ENCODE data around the gene ADAMTSL1.

Gene ADAMTSL1

GRCh38 chr9:18756712-18757125 is 282.8 kb downstream of the ADAMTSL1 start:
- in situ Hi-C loops (cut with HindIII; ENCODE audit: low sequenced_read_pairs), result no loop called here

GRCh38 chr9:18759827-18760226 is 285.9 kb downstream of the ADAMTSL1 start:
- in situ Hi-C loops (cut with HindIII; ENCODE audit: low sequenced_read_pairs), result no loop called here

GRCh38 chr9:18761742-18762300 is 287.9 kb downstream of the ADAMTSL1 start:
- in situ Hi-C loops (cut with HindIII; ENCODE audit: low sequenced_read_pairs), result no loop called here

GRCh38 chr9:18766989-18767550 is 293.1 kb downstream of the ADAMTSL1 start:
- in situ Hi-C loops (cut with HindIII; ENCODE audit: low sequenced_read_pairs), result no loop called here

GRCh38 chr9:18768951-18769622 is 295.1 kb downstream of the ADAMTSL1 start:
- in situ Hi-C loops (cut with HindIII; ENCODE audit: low sequenced_read_pairs), result no loop called here

GRCh38 chr9:18770131-18770908 is 296.4 kb downstream of the ADAMTSL1 start:
- in situ Hi-C loops (cut with HindIII; ENCODE audit: low sequenced_read_pairs), result no loop called here

GRCh38 chr9:18771011-18771410 is 297.1 kb downstream of the ADAMTSL1 start:
- in situ Hi-C loops (cut with HindIII; ENCODE audit: low sequenced_read_pairs), result no loop called here

GRCh38 chr9:18771763-18772162 is 297.8 kb downstream of the ADAMTSL1 start:
- in situ Hi-C loops (cut with HindIII; ENCODE audit: low sequenced_read_pairs), result no loop called here

- in situ Hi-C loops (cut with HindIII; ENCODE audit: low sequenced_read_pairs), result no loop called here
Measured at GRCh38 chr9:18775241-18775640, 301.3 kb downstream of the ADAMTSL1 start.

- in situ Hi-C loops (cut with HindIII; ENCODE audit: low sequenced_read_pairs), result no loop called here
Measured at GRCh38 chr9:18775930-18776329, 302.0 kb downstream of the ADAMTSL1 start.

GRCh38 chr9:18776836-18777820 is 303.2 kb downstream of the ADAMTSL1 start:
- in situ Hi-C loops (cut with HindIII; ENCODE audit: low sequenced_read_pairs), result no loop called here

- in situ Hi-C loops (cut with HindIII; ENCODE audit: low sequenced_read_pairs), result no loop called here
Measured at GRCh38 chr9:18778147-18778546, 304.2 kb downstream of the ADAMTSL1 start.

- in situ Hi-C loops (cut with HindIII; ENCODE audit: low sequenced_read_pairs), result no loop called here
Measured at GRCh38 chr9:18778846-18779245, 304.9 kb downstream of the ADAMTSL1 start.

GRCh38 chr9:18783909-18784308 is 310.0 kb downstream of the ADAMTSL1 start:
- in situ Hi-C loops (cut with HindIII; ENCODE audit: low sequenced_read_pairs), result no loop called here

- in situ Hi-C loops (cut with HindIII; ENCODE audit: low sequenced_read_pairs), result no loop called here
Measured at GRCh38 chr9:18785604-18786003, 311.7 kb downstream of the ADAMTSL1 start.

- in situ Hi-C loops (cut with HindIII; ENCODE audit: low sequenced_read_pairs), result no loop called here
Measured at GRCh38 chr9:18786196-18786595, 312.2 kb downstream of the ADAMTSL1 start.

- in situ Hi-C loops (cut with HindIII; ENCODE audit: low sequenced_read_pairs), result no loop called here
Measured at GRCh38 chr9:18786911-18787650, 313.1 kb downstream of the ADAMTSL1 start.

GRCh38 chr9:18788256-18788655 is 314.3 kb downstream of the ADAMTSL1 start:
- in situ Hi-C loops (cut with HindIII; ENCODE audit: low sequenced_read_pairs), result no loop called here

- in situ Hi-C loops (cut with HindIII; ENCODE audit: low sequenced_read_pairs), result no loop called here
Measured at GRCh38 chr9:18791074-18791473, 317.1 kb downstream of the ADAMTSL1 start.

- in situ Hi-C loops (cut with HindIII; ENCODE audit: low sequenced_read_pairs), result no loop called here
Measured at GRCh38 chr9:18793122-18793521, 319.2 kb downstream of the ADAMTSL1 start.
